HL-60/S4 (cell line): ENCODE results near the gene HSPB9.

ENCODE experiments used
- in situ Hi-C: fragments of 300-500 bp; cut with MboI; formaldehyde crosslinking; loops from 2 replicates; pipeline ENCODE4 v1.14.3; 2022; ENCODE audit warnings: low sequenced_read_pairs

HSPB9 gene

DNA sequence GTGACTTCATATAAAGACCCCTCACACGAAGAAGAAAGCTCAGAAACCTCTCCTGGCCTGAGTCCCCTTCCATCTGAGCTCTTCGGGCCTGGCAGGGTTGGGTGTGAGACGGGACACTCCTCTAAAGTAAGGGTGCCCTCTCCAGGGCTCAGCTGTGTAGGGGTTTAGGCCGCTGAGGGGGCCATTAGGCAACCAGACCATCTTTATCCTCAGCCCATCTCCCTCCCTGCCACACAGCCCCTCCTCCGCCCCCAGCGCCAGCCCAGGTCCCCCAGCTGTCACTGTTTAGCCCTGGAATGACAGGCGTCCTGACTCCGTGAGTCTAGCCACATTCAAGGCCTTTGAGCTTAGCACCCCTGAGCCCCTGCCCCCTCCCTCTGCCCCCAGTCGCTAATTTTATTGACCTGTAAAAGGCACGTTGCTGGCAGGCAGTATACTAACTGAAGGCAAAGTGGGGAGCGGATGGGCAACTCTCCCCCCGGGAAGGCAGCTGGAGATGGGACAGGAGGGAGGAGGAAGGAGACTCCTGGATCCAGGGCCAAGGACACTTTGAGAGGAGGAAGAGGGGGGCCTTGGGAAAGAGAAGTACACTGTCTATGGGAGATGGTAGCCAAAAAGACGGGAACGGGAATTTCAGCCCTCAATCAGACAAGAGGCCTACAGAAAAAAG is 23.7 kb upstream of the HSPB9 start:
- in situ Hi-C loops = no loop called here

- in situ Hi-C loops = no loop called here
Observed at GRCh38 chr17:42101513-42102292, 20.9 kb upstream of the HSPB9 start.

GRCh38 chr17:42103221-42103954 is 19.2 kb upstream of the HSPB9 start:
- in situ Hi-C loops = no loop called here

DNA sequence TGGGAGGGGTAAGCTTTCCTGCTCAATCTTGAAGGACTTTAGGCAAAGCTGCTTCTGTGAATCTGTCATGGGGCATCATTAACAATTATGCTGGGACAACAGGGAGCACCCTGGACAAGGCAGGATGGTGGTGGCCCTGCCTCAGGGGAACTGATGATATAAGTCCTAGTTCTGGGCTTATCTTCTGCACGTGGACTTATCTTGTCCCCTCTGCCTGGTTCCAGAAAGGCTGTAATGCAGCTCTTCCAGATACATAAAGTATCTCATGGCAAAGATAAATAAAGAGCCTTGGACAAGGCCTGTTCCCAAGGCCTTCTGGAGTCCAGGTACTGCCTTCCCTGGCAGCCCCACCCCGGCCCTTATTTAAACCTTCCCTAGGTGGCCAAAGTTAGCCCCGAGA is 18.3 kb upstream of the HSPB9 start:
- in situ Hi-C loops = no loop called here

- in situ Hi-C loops = no loop called here
Observed at GRCh38 chr17:42106009-42106408, 16.6 kb upstream of the HSPB9 start.

GRCh38 chr17:42107124-42107523 is 15.5 kb upstream of the HSPB9 start:
- in situ Hi-C loops = no loop called here

DNA sequence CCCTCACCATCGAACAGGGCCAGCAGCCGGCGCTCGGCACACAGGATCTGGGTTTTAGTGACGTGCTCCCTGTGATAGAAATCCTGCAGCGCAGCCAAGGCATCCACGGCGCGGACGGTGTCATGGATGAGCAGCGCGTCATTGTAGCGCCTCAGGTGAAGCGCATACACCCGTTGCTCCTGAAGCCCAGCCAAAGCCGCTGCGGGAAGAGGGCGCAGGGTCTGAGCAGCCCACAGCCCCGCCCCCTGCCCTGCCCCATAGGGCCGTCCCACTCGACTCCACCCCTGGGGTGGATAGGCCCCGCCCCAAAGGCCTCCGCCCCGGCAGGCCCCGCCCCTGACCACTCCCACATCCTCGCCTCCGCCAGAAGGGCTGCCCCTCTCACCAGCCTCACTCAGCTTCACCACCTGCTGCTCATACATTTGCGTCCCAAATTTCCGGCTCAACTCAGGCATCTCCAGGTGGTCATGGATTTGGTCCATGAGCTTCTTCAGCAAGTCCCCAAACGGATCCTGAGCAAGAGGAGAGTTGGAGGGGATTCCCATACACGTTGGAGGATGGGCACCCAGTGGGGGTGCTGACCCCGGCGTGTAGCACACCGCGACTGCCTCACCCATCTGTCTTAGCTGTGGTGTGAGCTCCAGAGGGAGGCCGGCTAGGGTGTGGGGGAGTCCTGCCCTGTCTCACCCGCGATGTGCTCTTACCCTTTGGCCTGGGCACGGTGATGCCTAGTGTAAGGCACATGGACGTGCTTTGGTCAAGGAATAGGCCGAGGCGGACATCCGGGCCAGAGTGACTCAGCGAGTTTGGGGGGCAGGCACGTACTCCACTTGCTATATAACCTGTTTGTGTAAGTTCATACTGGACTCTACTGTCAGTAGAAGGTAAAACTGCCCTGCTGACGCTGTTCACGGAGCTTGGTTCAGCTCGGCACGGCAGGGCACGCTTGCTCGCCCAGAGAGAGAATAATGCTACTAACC is 14.7 kb upstream of the HSPB9 start:
- in situ Hi-C loops = no loop called here

GRCh38 chr17:42109086-42109485 is 13.5 kb upstream of the HSPB9 start:
- in situ Hi-C loops = no loop called here

DNA sequence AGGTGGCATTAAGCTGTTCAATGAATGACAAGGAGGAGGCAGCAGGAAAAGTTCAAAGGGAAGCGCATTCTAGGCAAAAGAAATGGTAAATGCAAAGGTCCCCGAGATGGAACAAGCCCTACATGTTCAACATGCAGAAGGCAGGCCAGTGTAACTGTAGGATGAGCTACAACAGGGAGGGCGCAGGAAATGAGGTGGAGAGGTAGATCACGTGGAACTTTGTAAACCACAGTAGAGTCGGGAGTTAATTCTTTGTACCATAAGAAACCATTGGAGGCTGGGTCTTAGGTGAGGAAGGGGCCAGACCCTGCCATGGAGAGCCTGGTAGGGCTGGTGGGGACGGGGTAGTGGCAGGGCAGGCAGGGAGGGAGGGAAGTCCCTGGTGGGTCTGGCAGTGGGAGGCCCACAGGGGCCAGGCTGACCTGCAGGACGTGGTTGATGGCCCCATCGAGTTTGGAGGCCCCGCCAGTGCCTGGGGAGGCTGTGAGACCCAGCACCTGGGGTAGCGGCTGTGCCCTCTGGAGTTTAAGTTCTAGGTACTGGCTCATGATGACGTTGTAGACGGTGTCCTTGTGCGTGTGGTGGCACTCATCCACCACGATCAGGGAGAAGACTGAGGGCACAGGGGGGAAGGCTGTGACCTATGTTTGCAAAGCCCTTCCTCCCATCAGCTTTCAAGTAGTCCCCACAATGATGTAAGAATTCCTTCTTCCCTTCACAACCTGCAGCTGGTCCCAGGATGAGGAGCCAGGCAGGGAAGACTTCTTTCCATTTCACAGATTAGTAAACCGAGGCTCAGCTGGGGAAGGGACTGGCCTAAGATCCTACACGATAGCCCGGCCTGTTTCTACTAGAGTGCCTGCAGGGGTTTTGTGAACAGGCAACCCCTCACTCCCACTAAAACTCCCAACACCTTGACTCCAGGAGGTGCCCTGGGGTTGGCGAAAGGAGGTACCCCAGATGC is 12.0 kb upstream of the HSPB9 start:
- in situ Hi-C loops = loop anchor here (5.0 kb wide), 1 partner anchor 148 kb away; no protein-coding TSS in a partner anchor

GRCh38 chr17:42111265-42111636 is 11.4 kb upstream of the HSPB9 start:
- in situ Hi-C loops = loop anchor here (5.0 kb wide), 1 partner anchor 149 kb away; no protein-coding TSS in a partner anchor

DNA sequence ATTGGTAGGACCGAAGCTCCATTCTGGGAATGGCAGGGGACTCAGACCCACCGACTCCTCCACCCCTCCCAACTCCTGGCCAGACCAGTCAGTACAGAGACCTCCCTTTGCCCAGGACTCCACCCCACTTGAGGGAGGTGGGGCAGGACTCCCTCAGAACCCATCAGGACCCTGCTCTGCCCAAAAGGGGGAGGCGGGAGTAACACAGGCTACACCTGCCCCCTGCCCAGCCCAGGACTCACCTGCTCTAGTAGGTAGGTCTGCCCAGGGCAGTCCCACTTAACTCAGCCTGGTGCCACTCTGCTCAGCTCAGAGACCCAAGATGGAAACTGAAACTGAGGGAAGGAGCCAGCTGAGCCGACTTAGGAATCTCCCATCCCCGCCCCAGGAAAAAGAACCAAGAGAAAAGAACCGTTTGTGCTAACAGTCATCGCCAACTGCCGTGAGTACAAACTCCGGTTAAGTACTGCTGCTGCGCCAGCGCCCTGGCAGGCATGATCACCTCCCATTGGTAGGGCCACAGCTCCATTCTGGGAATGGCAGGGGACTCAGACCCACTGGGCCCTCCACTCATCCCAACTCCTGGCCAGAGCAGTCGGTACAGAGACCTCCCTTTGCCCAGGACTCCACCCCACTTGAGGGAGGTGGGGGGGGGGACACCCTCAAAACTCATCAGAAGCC is 10.6 kb upstream of the HSPB9 start:
- in situ Hi-C loops = loop anchor here (5.0 kb wide), 1 partner anchor 150 kb away; no protein-coding TSS in a partner anchor

GRCh38 chr17:42112552-42113176 is 9.9 kb upstream of the HSPB9 start, which contains the start of gene DHX58:
Gene DHX58 (minus strand): TSS chr17:42112714. CDS start chr17:42111892, 822 bp downstream.
- in situ Hi-C loops = loop anchor here (5.0 kb wide), 1 partner anchor 150 kb away; no protein-coding TSS in a partner anchor

DNA sequence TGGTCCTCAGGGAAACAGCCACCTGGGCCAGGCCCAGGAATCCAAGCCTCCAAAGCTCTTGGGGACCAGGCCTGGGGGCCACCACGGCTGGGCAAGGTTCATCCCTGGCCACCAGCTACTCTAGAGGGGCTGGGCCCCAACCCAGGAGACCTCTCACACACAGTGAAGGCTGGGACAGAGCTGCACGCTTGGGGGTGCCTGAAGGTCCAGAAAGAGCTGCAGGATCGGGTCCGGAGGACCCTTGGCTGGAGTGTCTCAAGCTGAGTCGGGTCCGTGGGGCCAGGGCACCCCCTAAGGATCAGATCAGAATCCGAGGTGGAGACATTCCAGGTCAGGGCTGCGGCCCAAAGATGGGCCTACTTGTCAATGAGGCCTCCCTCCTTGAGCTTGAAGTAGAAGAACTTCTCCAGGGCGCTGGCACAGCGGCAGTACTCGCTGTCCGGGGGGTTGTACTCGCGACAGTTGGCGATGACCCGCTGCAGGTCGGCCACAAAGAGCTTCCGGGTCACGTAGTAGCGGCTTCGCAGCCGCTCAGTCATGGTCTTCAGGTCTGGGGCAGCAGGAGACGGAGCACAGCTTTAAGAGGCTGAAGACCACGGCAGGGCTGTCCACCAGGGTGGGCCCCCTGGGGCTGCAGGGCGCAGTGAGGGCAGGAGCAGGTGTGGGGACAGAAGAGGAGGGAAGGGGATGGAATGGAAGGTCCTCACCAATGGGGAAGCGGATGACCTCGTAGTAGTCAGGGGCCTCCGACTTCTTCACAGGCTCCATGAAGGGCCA is 9.1 kb upstream of the HSPB9 start:
- in situ Hi-C loops = loop anchor here (5.0 kb wide), 1 partner anchor 151 kb away; no protein-coding TSS in a partner anchor

DNA sequence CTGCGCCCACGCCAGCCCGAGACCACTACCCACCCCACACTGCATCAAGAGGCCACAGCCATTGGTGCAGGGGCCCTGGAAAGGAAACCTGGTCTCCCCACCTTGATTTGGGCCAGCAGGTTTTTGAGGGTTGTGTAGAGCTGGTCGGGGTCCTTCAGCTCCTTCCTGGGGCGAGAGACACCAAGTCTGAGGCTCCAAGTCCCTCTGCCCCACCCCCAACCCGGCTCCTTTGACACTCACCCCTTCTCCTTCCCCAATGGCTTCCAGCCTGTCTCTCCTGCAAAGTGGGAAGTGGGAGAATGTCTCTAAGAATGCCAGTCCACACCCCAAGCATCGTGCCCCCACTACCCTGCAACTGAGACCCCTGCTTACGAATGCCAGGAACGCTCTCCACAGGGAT is 8.5 kb upstream of the HSPB9 start:
- in situ Hi-C loops = loop anchor here (5.0 kb wide), 1 partner anchor 152 kb away; no protein-coding TSS in a partner anchor

GRCh38 chr17:42116705-42117396 is 5.8 kb upstream of the HSPB9 start:
- in situ Hi-C loops = no loop called here

DNA sequence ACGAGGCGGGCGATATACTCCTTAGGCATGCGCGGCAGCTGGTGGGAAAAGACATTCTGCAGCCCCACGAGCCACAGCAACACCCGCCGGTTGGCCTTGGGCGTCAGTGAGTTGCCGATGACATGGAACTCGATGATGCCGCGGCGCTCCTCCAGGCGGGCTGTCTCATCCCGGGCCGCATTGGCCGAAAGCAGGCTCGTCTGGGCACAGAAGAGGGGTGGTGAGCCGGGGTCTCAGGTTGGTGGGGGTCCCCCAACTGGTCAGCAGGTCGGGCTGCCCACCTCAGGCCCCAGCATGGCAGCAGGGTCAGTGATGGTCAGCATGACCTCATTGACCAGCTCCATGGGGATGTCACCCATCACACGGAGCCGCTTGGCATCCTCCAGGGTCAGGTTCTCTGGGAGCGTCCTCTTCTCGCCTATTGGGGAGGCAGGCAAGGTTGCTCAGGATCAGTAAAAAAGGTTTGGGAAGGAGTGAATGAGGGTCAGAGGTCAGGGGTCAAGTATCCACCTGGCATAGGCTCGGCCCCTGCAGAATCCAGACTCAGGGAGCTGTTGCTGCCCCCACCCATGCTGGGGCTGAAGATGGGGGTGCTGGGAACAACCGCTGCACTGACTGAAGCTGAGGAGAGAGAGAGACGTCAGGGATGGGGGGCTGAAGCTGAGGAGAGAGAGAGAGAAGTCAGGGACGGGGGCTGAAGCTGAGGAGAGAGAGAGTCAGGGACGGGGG is 5.0 kb upstream of the HSPB9 start:
- in situ Hi-C loops = no loop called here
